Panc1 (cell line): ENCODE measurements around the gene CCDC12.

ENCODE experiments used
- CTCF ChIP-seq: fragments of 450-650 bp; IDR thresholded peaks from 2 replicates; pipeline ENCODE4 v1.5.1; 2017; ENCODE audit warnings: mild to moderate bottlenecking
- POLR2AphosphoS5 ChIP-seq: IDR thresholded peaks from 2 replicates; pipeline ENCODE4 v1.6.1; 2012; ENCODE audit warnings: mild to moderate bottlenecking, low read depth, low read length, moderate library complexity

DNA sequence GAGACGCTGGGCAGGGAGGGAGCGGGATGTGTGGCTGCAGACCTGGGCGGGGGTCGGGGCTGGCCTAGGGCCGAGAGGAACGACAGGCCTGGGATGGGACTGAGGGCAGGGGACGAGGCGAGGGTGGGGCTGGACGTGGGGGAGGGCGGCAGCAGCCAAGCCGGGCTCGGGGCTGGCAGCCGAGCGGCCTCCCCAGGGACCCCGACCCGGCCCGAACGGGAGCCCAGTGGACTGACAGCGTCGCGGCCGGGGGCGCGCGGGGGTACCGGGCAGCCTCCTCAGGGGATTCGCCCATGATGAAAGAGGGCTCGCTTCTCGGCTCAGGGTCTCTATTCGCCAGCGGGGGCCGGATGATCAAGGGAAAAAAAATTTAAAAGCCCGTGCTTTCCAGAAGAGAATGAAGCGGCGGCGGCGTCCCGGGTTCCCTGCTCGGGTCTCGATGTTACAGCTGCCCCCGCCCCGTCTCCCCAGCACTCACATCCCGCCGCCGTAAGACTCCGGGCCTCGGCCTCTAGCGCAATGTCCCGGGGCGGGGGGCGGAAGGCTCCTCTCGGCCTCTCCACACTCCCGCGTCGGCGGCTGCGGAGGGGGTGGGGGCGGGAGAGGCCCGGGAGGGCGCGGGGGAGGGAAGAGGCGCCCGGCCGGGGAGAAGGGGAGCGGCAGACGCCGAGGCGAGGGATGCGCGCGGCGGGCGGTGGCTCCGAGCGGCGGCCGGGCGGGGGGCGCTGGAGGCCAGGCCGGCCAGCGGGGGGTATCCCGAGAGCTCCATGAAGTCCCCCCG, 94.8 kb downstream of the CCDC12 start:
- TF ChIP-seq CTCF (no peak), POLR2AphosphoS5 (no peak)
